HepG2 (cell line): Measurements from ENCODE around the gene JSRP1. TPM values are rescaled to one million over a fixed set of nuclear protein-coding genes. Genes with fewer than 3 reads are reported as not detected.

ENCODE experiments used
- BRF2 ChIP-seq: sonication (generic); formaldehyde crosslinking; IDR thresholded peaks from 2 replicates; pipeline ENCODE4 v1.8.1; 2022; ENCODE audit warnings: mild to moderate bottlenecking, missing genetic modification reagents
- EP300 ChIP-seq, 3 experiments: sonication (generic) in 1 of 3; formaldehyde crosslinking in 1 of 3; IDR thresholded peaks; 2 replicates each; pipeline versions ENCODE4 v1.5.1 to v1.6.1; 2011 to 2020; ENCODE audit warnings: low read depth in 2 of 3, low read length in 2 of 3, borderline replicate concordance in 1 of 3, improper control_type of control experiment in 1 of 3, mild to moderate bottlenecking in 1 of 3, missing genetic modification reagents in 1 of 3, moderate library complexity in 1 of 3
- GLI4 ChIP-seq: sonication (generic); formaldehyde crosslinking; IDR thresholded peaks from 2 replicates; pipeline ENCODE4 v1.5.1; 2020; ENCODE audit warnings: missing genetic modification reagents, mild to moderate bottlenecking, moderate library complexity, borderline replicate concordance
- HNRNPK ChIP-seq: fragments of 200-400 bp; formaldehyde crosslinking; IDR thresholded peaks from 2 replicates; pipeline ENCODE4 v1.6.1; 2018; ENCODE audit warnings: low read length, low read depth, moderate library complexity, mild to moderate bottlenecking; ENCODE audit not compliant: poor library complexity, severe bottlenecking
- NFYC ChIP-seq: IDR thresholded peaks from 2 replicates; pipeline ENCODE4 v1.6.1; 2016; ENCODE audit warnings: missing genetic modification reagents, missing compliant biosample characterization
- PHF20 ChIP-seq: sonication (generic); formaldehyde crosslinking; IDR thresholded peaks from 2 replicates; pipeline ENCODE4 v1.5.0; 2020; ENCODE audit warnings: mild to moderate bottlenecking, missing genetic modification reagents
- SMYD3 ChIP-seq: sonication (generic); formaldehyde crosslinking; IDR thresholded peaks from 2 replicates; pipeline ENCODE4 v1.8.1; 2023; ENCODE audit warnings: mild to moderate bottlenecking, missing genetic modification reagents
- TBX2 ChIP-seq: sonication (generic); formaldehyde crosslinking; IDR thresholded peaks from 2 replicates; pipeline ENCODE4 v1.5.0; 2020; ENCODE audit warnings: missing genetic modification reagents, mild to moderate bottlenecking, borderline replicate concordance
- U2AF2 ChIP-seq: fragments of 200-400 bp; formaldehyde crosslinking; IDR thresholded peaks from 2 replicates; pipeline ENCODE4 v1.6.1; 2017; ENCODE audit warnings: low read depth, mild to moderate bottlenecking, low read length
- ZBTB39 ChIP-seq: sonication (generic); formaldehyde crosslinking; IDR thresholded peaks from 2 replicates; pipeline ENCODE4 v1.5.0; 2020; ENCODE audit warnings: missing genetic modification reagents
- ZBTB42 ChIP-seq: sonication (generic); formaldehyde crosslinking; IDR thresholded peaks from 2 replicates; pipeline ENCODE4 v1.5.0; 2020; ENCODE audit warnings: mild to moderate bottlenecking, missing genetic modification reagents
- ZFP91 ChIP-seq: sonication (generic); formaldehyde crosslinking; IDR thresholded peaks from 2 replicates; pipeline ENCODE4 v1.9.0; 2022; ENCODE audit warnings: missing genetic modification reagents, mild to moderate bottlenecking, borderline replicate concordance
- ZNF276 ChIP-seq: sonication (generic); formaldehyde crosslinking; IDR thresholded peaks from 2 replicates; pipeline ENCODE4 v1.4.0; 2020; ENCODE audit warnings: mild to moderate bottlenecking, low read depth, missing genetic modification reagents
- ZNF574 ChIP-seq: sonication (generic); formaldehyde crosslinking; IDR thresholded peaks from 2 replicates; pipeline ENCODE4 v1.4.0; 2020; ENCODE audit warnings: missing genetic modification reagents
- ZNF670 ChIP-seq: sonication (generic); formaldehyde crosslinking; IDR thresholded peaks from 2 replicates; pipeline ENCODE4 v1.8.0; 2022; ENCODE audit warnings: mild to moderate bottlenecking, missing genetic modification reagents, borderline replicate concordance
- ZNF75D ChIP-seq: sonication (generic); formaldehyde crosslinking; IDR thresholded peaks from 2 replicates; pipeline ENCODE4 v1.8.1; 2023; ENCODE audit warnings: missing genetic modification reagents, mild to moderate bottlenecking, borderline replicate concordance
- ZNF773 ChIP-seq: sonication (generic); formaldehyde crosslinking; IDR thresholded peaks from 2 replicates; pipeline ENCODE4 v1.4.0; 2020; ENCODE audit warnings: missing genetic modification reagents, borderline replicate concordance
- polyA plus RNA-seq, 8 experiments: library from polyadenylated mRNA; depleted of rRNA in 3 of 8; stranded (reverse) in 7 of 8; unstranded in 1 of 8; fragments of >200 nt; fragmentation: Illumina TruSeq in 4 of 8; extraction: Trizol in 4 of 8; gene quantifications; 2 replicates each; pipeline versions ENCODE4 v1.2.1 to v1.2.3, GENCODE V29; 2011 to 2016; ENCODE audit warnings: low read depth in 4 of 8, missing spikeins in 1 of 8, mixed read lengths in 1 of 8; ENCODE audit not compliant: insufficient read depth in 1 of 8
- total RNA-seq, 5 experiments: library from RNA; depleted of rRNA; stranded (reverse); fragments of >200 nt; fragmentation: Illumina TruSeq; extraction: Trizol; gene quantifications; 2 replicates each; pipeline ENCODE4 v1.2.3, GENCODE V29; 2016; ENCODE audit warnings: low read depth in 1 of 5

JSRP1 gene
- total and polyA plus RNA-seq, 2 of the 13 experiments (the other 11 are each of a cell fraction or from before 2014, with no cell fraction given): 0.16 to 0.38 TPM

GRCh38 chr19:2253106-2254063, 2.8 kb downstream of the JSRP1 start (continued):
- TF ChIP-seq ZBTB39 (CRISPR knock-in tag) (0 out of 2 replicates have a peak, but pooled peaks have one; percentile 55), BRF2 (CRISPR knock-in tag) (no peak), NFYC (CRISPR knock-in tag) (no peak), ZBTB42 (CRISPR knock-in tag) (no peak), PHF20 (CRISPR knock-in tag) (no peak), TBX2 (CRISPR knock-in tag) (peak; percentile 65; the same call in 1 of the 2 replicates), ZNF670 (peak; percentile 49; the same call in 1 of the 2 replicates), ZFP91 (CRISPR knock-in tag) (no peak), EP300 (IDR thresholded peaks at IDR 0.05; ENCODE audit: low read depth in 2 of 2, low read length in 2 of 2) (no peak), EP300 (CRISPR knock-in tag; IDR thresholded peaks at IDR 0.05; ENCODE audit: borderline replicate concordance) (no peak), SMYD3 (CRISPR knock-in tag) (no peak), HNRNPK (no peak), ZNF276 (CRISPR knock-in tag) (no peak; the same call in 1 of the 2 replicates), ZNF773 (no peak), ZNF574 (peak; percentile 35; the same call in 1 of the 2 replicates), GLI4 (no peak), ZNF75D (no peak), U2AF2 (no peak)
